MG63 (cell line): ENCODE data around the gene ADAMTS3. TPM values are rescaled to one million over a fixed set of nuclear protein-coding genes. Genes with fewer than 3 reads are reported as not detected.

ENCODE experiments used
- DNase-seq: peaks from one replicate; pipeline ENCODE4 v3.0.0-alpha.2; 2020
- H3K27me3 ChIP-seq: fragments of 250-450 bp; sonication (Bioruptor Pico); 2 replicates; pipeline ENCODE4 v1.5.1; 2020; ENCODE audit warnings: mild to moderate bottlenecking, moderate library complexity
- H3K36me3 ChIP-seq: fragments of 250-450 bp; sonication (Bioruptor Pico); 2 replicates; pipeline ENCODE4 v1.5.1; 2020; ENCODE audit warnings: mild to moderate bottlenecking, moderate library complexity
- H3K4me3 ChIP-seq: fragments of 250-450 bp; sonication (Bioruptor Pico); 2 replicates; pipeline ENCODE4 v1.5.1; 2020; ENCODE audit warnings: mild to moderate bottlenecking, moderate library complexity
- H3K9me3 ChIP-seq: fragments of 250-450 bp; sonication (Bioruptor Pico); 2 replicates; pipeline ENCODE4 v1.5.1; 2020; ENCODE audit warnings: mild to moderate bottlenecking, moderate library complexity
- total RNA-seq: library from RNA; depleted of rRNA; stranded (reverse); fragments of >200 nt; shearing (Covaris generic); gene quantifications from 2 replicates; pipeline ENCODE4 v1.2.3, GENCODE V29; 2014; ENCODE audit warnings: low replicate concordance

ADAMTS3 gene
- total RNA-seq, 1 experiment from 2014 or later: 7.1 TPM

DNA sequence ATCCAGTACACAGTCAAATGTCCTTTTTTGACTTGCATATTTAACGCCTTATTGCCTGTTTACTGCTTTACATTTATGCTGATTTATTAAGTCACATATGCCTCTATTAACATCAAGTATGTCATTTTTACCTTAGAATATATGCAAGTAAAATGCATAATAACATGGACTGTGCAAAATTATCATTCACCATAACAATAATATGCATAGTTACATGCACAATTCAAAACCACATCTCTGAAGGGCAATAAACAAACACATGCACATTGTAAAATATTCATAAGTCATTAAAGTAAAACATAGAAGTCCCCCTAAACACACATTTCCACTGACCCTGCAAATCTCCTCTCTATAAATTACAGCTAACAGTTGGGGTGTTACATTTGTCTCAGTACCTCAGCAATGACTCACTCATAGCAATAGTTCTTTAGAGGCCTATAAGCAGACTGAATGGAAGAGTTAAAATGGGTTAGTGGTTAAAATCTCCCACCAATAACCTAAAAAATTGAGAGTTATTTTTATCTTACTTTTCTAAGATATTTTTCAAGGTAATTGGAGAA, 61.1 kb downstream of the ADAMTS3 start:
- Histone ChIP-seq H3K36me3 (no peaks in the 10 kb centered on the region), H3K4me3 (no peak overlapping the region), H3K27me3 (no peaks in the 10 kb centered on the region), H3K9me3 (peaks cover 6% of the 10 kb centered on the region)
- DNase-seq: no peak

DNA sequence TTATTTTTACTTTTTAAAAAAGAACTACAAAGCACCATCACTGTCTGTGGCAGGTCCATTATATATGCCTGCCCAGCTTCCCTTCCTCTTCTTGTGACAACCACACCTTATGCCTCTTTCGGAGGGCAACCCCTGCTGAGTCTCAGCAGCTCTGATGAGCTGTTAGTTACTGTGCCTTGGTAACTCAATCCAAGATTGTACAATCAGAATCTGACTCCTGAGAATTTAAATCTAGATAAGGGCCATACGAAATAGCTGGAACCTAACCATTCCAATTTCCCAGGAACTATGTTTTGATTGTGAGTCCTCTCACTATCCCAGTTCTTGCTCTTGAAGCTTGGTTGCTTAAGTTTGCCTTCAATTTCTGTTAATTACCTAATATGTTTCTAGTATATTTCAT, 61.9 kb downstream of the ADAMTS3 start:
- Histone ChIP-seq H3K36me3 (no peaks in the 10 kb centered on the region), H3K4me3 (no peak overlapping the region), H3K27me3 (no peaks in the 10 kb centered on the region), H3K9me3 (peaks cover 6% of the 10 kb centered on the region)
- no peak for DNase-seq

DNA sequence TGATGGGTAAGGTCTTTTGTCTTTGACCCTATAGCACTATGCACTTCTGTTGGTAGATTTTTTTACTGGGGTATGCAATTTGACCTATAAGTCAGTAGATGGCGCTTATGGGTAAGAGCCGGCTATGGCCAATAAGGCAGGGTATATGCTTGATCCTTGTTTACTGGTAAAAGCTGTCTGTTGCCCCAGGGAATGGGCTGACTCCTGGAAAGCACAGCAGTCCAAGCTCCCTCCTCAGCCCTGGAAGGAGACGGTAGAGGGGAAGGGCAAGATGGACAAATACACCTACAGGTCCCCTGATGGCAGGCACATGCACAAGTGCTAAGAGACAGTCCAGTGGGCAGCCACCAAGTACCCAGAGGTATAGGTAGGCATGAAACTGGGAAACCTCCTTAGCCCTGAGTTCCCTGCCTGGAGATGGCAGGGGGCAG, 63.7 kb downstream of the ADAMTS3 start:
- Histone ChIP-seq H3K27me3 (no peaks in the 10 kb centered on the region), H3K36me3 (no peaks in the 10 kb centered on the region), H3K9me3 (peaks cover 7% of the 10 kb centered on the region), H3K4me3 (no peak overlapping the region)
- DNase-seq: peak; percentile 9

- peaks cover 4% of the 10 kb centered on the region; the same call in 1 of the 2 replicates for H3K9me3 ChIP-seq
- H3K4me3 ChIP-seq: no peak overlapping the region
- no peaks in the 10 kb centered on the region for H3K27me3 ChIP-seq
- H3K36me3 ChIP-seq: peaks cover 2% of the 10 kb centered on the region; the same call in 1 of the 2 replicates
- no peak for DNase-seq
These were observed 68.8 kb downstream of the ADAMTS3 start for GRCh38 chr4:72500214-72500613.

GRCh38 chr4:72496119-72496518, 72.9 kb downstream of the ADAMTS3 start:
- no peak overlapping the region for H3K4me3 ChIP-seq
- no peaks in the 10 kb centered on the region for H3K27me3 ChIP-seq
- DNase-seq: no peak
- H3K36me3 ChIP-seq: peaks cover 4% of the 10 kb centered on the region
- H3K9me3 ChIP-seq: peaks cover 5% of the 10 kb centered on the region; the same call in 1 of the 2 replicates

DNA sequence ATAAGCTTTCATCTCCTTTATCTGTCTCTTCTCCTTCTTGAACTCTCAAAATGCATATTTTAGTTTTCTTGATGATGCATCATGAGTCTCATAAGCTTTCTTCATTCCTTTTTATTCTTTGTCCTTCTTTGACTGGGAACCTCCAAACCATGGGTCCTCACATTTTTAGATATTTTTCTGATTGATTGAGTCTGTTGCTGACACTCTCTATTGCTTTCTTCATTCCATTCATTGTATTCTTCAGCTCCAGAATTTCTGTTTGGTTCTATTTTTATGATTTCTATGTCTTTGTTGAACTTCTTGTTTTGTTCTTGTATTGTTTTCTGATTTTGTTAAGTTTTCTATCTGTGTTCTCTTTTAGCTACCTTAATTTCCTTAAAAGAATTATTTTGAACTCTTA, 74.9 kb downstream of the ADAMTS3 start:
- Histone ChIP-seq H3K27me3 (no peaks in the 10 kb centered on the region), H3K4me3 (no peak overlapping the region), H3K36me3 (peaks cover 4% of the 10 kb centered on the region), H3K9me3 (peaks cover 2% of the 10 kb centered on the region; the same call in 1 of the 2 replicates)
- no peak for DNase-seq

DNA sequence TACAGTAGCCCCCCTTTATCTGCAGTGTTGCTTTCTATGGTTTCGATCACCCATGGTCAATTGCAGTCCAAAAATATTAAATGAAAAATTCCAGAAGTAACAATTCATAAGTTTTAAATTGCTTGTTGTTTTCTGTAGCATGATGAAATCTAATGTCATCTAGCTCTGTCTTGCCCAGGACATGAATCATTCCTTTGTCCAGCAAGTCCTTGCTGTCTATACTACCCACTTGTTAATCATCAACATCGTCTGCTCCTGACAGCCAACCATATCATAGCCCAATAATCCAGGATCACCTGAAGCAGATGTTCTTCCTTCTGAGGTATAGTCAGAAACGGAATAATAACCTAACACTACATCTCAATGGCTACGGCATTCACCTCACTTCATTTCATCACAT, 79.8 kb downstream of the ADAMTS3 start:
- Histone ChIP-seq H3K36me3 (no peaks in the 10 kb centered on the region; the same call in 1 of the 2 replicates), H3K9me3 (peaks cover 2% of the 10 kb centered on the region; the same call in 1 of the 2 replicates), H3K27me3 (no peaks in the 10 kb centered on the region), H3K4me3 (no peak overlapping the region)
- DNase-seq: no peak

- H3K27me3 ChIP-seq: no peaks in the 10 kb centered on the region
- H3K9me3 ChIP-seq: no peaks in the 10 kb centered on the region
- DNase-seq: no peak
- no peak overlapping the region for H3K4me3 ChIP-seq
- no peaks in the 10 kb centered on the region for H3K36me3 ChIP-seq
These were observed 82.0 kb downstream of the ADAMTS3 start for GRCh38 chr4:72486991-72487390.

DNA sequence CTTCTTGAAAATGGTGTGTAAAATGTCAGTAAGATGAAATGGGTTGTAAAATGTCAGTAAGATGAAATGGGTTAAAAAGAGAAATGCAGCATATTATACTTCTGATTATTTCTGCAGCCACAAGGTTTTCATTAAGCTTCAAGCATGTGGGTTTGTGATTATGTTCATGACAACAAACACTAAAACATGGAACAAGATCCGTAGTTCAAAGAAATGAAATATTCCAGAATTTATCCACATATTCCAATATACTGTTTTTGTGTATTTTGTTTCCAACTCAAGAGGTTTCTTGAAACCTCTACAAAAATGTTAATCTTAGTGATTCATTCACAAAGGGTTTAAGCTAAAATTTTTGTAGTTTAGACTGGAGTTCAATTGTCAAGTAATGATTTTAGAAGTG, 84.0 kb downstream of the ADAMTS3 start:
- no peaks in the 10 kb centered on the region for H3K9me3 ChIP-seq
- H3K4me3 ChIP-seq: no peak overlapping the region
- H3K27me3 ChIP-seq: no peaks in the 10 kb centered on the region
- no peak for DNase-seq
- H3K36me3 ChIP-seq: no peaks in the 10 kb centered on the region

DNA sequence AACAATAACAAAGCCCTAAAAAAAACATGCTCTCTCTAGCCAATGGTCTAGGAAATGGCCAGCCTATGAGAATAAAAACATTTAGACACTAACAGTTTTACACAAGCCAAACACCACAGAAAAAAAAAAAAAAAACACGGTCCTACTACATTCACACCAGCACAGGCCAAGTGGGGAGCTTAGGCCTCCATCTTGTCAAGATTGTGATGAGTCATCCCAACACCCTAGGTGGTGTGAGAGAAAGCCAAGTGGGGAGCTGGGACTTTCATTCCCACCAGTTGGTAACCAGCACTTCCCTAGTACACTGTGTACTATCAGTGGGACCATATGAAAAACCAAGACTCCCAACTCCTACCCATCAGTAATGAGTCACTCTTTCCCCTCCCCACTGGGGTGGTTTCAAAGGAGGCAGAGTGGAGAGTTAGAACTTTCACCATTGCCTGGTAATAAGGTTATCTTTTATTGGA, 95.6 kb downstream of the ADAMTS3 start:
- Histone ChIP-seq H3K27me3 (no peaks in the 10 kb centered on the region), H3K36me3 (no peaks in the 10 kb centered on the region; the same call in 1 of the 2 replicates), H3K9me3 (no peaks in the 10 kb centered on the region), H3K4me3 (no peak overlapping the region)
- no peak for DNase-seq

GRCh38 chr4:72471816-72472215, 97.2 kb downstream of the ADAMTS3 start:
- H3K9me3 ChIP-seq: no peaks in the 10 kb centered on the region
- H3K4me3 ChIP-seq: no peak overlapping the region
- H3K27me3 ChIP-seq: no peaks in the 10 kb centered on the region
- DNase-seq: no peak
- H3K36me3 ChIP-seq: no peaks in the 10 kb centered on the region; the same call in 1 of the 2 replicates

DNA sequence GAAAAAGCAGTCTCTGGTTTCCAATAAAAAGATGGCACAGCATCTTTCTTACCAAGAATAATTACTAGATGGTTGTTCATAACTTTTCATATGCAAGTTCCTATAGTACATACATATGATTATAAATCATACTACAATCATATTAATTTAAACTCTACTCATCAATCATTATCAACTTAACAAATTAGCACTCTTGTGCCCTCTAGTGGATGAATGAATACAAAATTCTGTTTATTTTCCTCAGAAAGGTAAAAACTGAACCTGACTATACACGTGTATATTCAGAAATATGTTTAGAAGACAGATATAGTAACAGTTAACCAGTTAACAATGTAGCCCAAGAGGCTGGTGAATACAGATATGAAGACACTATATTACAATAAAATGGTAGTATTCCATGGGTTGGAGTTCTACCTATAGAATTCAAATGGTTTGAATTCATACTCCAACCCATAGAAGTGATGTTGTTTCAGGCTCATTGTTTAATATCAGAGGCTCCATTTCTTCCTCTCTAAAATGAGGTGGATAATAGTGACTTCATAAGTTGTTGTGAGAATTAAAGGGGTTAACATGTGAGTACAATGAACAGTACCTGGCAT, 100.0 kb downstream of the ADAMTS3 start:
- H3K27me3 ChIP-seq: no peaks in the 10 kb centered on the region
- no peak for DNase-seq
- no peak overlapping the region for H3K4me3 ChIP-seq
- H3K9me3 ChIP-seq: no peaks in the 10 kb centered on the region
- no peaks in the 10 kb centered on the region; the same call in 1 of the 2 replicates for H3K36me3 ChIP-seq

- H3K36me3 ChIP-seq: no peaks in the 10 kb centered on the region; the same call in 1 of the 2 replicates
- H3K27me3 ChIP-seq: no peaks in the 10 kb centered on the region
- DNase-seq: no peak
- H3K4me3 ChIP-seq: no peak overlapping the region
- H3K9me3 ChIP-seq: no peaks in the 10 kb centered on the region
These were observed 101.4 kb downstream of the ADAMTS3 start for GRCh38 chr4:72467633-72468032.

DNA sequence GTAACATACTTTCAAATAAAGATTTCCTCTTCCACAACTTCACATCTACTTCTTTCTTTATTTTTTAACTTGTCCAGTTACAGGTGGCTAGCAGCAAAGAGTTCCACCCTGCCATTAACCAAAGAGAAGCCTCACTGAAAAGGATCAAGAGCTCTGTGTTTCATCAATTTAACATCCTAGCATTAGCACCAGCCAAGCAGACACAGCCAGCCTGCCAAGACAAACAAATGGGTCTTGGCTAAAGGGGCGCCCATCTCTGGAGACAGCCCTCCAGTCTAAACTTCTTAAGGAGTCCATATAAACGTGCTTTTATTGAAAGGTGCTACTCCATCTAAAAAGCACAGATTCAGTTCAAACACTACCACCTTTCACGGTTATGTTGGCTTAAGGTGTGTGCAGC, 105.3 kb downstream of the ADAMTS3 start:
- Histone ChIP-seq H3K36me3 (no peaks in the 10 kb centered on the region; the same call in none of the 2 replicates), H3K27me3 (no peaks in the 10 kb centered on the region), H3K4me3 (no peak overlapping the region), H3K9me3 (no peaks in the 10 kb centered on the region)
- DNase-seq: no peak

DNA sequence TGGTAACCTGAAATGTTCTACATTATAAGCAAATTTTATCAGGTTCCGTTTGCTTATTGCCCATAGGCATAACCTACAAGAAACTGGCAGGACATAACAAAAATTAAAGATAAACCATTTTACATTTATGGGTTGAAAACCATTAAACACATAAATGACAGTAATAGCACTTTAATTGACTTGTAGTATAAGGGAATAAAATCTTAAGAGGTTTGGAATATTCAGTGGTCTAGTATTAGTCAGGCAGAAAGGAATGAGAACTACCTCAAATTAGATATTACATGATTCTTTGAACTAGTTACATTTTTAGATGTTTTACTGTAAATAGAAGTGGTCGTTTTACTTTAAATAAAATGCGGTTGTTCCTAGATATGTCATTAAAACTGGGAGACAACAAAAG, 111.9 kb downstream of the ADAMTS3 start:
- DNase-seq: no peak
- no peak overlapping the region for H3K4me3 ChIP-seq
- H3K9me3 ChIP-seq: no peaks in the 10 kb centered on the region
- H3K27me3 ChIP-seq: no peaks in the 10 kb centered on the region
- H3K36me3 ChIP-seq: no peaks in the 10 kb centered on the region; the same call in none of the 2 replicates

DNA sequence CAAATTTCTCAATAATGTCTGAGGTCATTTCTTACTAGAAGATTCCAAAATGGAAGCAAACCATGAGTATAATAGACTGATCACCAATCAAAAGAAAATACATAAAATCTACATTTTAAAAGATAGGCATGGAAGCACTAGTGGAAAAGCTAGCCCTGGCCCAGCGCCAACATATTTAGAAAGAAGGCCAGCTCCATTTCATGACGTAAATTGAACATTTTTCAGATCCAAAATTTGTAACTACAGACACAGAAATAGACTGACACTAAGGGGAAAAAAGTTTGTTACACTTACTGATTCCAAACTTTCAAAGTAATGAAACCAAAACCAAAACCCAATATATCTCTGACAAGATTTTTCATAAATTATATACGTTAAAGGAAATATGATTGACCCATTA, 117.7 kb downstream of the ADAMTS3 start:
- Histone ChIP-seq H3K9me3 (no peaks in the 10 kb centered on the region), H3K36me3 (no peaks in the 10 kb centered on the region), H3K4me3 (no peak overlapping the region), H3K27me3 (no peaks in the 10 kb centered on the region)
- no peak for DNase-seq

DNA sequence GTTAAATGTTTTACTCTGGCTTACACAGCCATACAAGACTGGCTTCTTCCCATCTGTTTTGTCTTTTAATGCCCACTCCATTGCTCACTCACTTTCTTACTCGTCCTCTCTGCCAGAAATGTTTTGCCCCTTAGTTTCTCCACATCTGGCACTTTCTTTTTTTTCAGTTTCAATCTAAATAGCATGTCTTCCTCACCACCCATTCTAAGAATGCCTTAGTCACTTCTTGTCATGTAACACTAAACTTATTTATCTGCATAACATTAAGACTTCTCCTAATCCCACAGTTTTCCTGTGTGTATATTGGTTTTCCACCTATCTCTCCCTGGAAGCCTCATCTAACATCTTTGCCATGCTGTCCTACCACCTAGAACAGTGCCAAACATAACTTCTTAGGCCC, 119.3 kb downstream of the ADAMTS3 start:
- no peak overlapping the region for H3K4me3 ChIP-seq
- DNase-seq: peak; percentile 15

GRCh38 chr4:72448231-72448630, 120.8 kb downstream of the ADAMTS3 start:
- H3K27me3 ChIP-seq: no peaks in the 10 kb centered on the region
- no peak for DNase-seq
- H3K9me3 ChIP-seq: no peaks in the 10 kb centered on the region
- H3K36me3 ChIP-seq: peaks cover 1% of the 10 kb centered on the region; the same call in 1 of the 2 replicates
- H3K4me3 ChIP-seq: no peak overlapping the region

More for the DNA sequence above, 119.3 kb downstream of the ADAMTS3 start:
- no peaks in the 10 kb centered on the region for H3K9me3 ChIP-seq
- no peaks in the 10 kb centered on the region for H3K27me3 ChIP-seq
- no peaks in the 10 kb centered on the region for H3K36me3 ChIP-seq
